Thyroid gland (tissue), 4 donors: ENCODE data around the gene MIEF1.

Experiments used
- CTCF ChIP-seq, 6 experiments: fragments of 200-600 bp in 3 of 6; fragments of 450-650 bp in 3 of 6; sonication (generic) in 3 of 6; IDR thresholded peaks; one replicate each; pipeline ENCODE4 v1.5.1; 2016 to 2019; ENCODE audit warnings: antibody characterized with exemption in 6 of 6, mild to moderate bottlenecking in 2 of 6, inconsistent platforms in 1 of 6, moderate library complexity in 1 of 6
- POLR2A ChIP-seq, 2 donors: fragments of 450-650 bp; IDR thresholded peaks; one replicate each; pipeline ENCODE4 v1.6.1; 2017; ENCODE audit warnings: antibody characterized with exemption in 2 of 2, mild to moderate bottlenecking in 2 of 2, moderate library complexity in 1 of 2

- TF ChIP-seq CTCF (IDR thresholded peaks at IDR 0.05) (no peak), POLR2A (IDR thresholded peaks at IDR 0.05) (no peak)
These were observed 43.5 kb upstream of the MIEF1 start for GRCh38 chr22:39458444-39459083.
